K562 (cell line): Measurements from ENCODE around the gene SLC16A5. TPM values are rescaled to one million over a fixed set of nuclear protein-coding genes. Genes with fewer than 3 reads are reported as not detected.

Source experiments
- ATAC-seq: fragments of 200-7000 bp; cut with Tn5 transposase; 3 replicates; pipeline ENCODE4 v1.9.1; 2020; ENCODE audit warnings: moderate library complexity
- BruUV-seq: library from RNA; stranded (reverse); fragments of 400-500 nt; replicated peaks from 2 replicates; lab custom pipeline; 2021; lab: Mats Ljungman, UMichigan
- CTCF ChIA-PET: fragments of 300-600 bp; formaldehyde crosslinking; extraction: SDS; loops from one replicate; lab custom pipeline; 2021; ENCODE audit warnings: low intra/inter-chr PET ratio; lab: Yijun Ruan, JAX
- POLR2A ChIA-PET: fragments of 300-600, 350-650 bp; sonication (Branson Sonifier 250); formaldehyde crosslinking; extraction: SDS; loops from one replicate; lab custom pipeline; 2021; ENCODE audit warnings: antibody characterized with exemption, inconsistent platforms; lab: Yijun Ruan, JAX
- DNase-seq, 4 experiments: peaks; one replicate each; pipeline versions ENCODE4 v3.0.0 to v3.0.0-alpha.2; 2011 to 2018; ENCODE audit warnings: low spot score in 3 of 4, mixed read lengths in 3 of 4; ENCODE audit errors: extremely low read depth in 1 of 4
- FAIRE-seq: peaks from 2 replicates; lab custom pipeline; 2011; peaks lifted over from hg19 to GRCh38; lab: Jason Lieb, UNC
- H2AFZ ChIP-seq: 2 replicates; pipeline ENCODE4 v1.6.0; 2011; ENCODE audit warnings: low read depth, low read length, control low read depth, inconsistent platforms
- H3K27ac ChIP-seq: fragments of 200-600 bp; 3 replicates; pipeline ENCODE4 v1.8.0; 2011; ENCODE audit warnings: low read depth, mild to moderate bottlenecking, control low read depth, inconsistent platforms, low read length, moderate library complexity, mixed read lengths; ENCODE audit errors: extremely low read depth
- H3K27me3 ChIP-seq, 2 experiments: fragments of 300-600 bp in 1 of 2; 2 replicates in 1 of 2; 3 replicates in 1 of 2; pipeline versions ENCODE4 v1.6.0 to v1.8.0; 2011; ENCODE audit warnings: inconsistent platforms in 2 of 2, low read length in 2 of 2, mild to moderate bottlenecking in 1 of 2, mixed read lengths in 1 of 2, moderate library complexity in 1 of 2; ENCODE audit not compliant: control insufficient read depth in 2 of 2, insufficient read depth in 2 of 2
- H3K36me3 ChIP-seq: fragments of 300-600 bp; 3 replicates; pipeline ENCODE4 v1.8.0; 2011; ENCODE audit warnings: mild to moderate bottlenecking, low read length, inconsistent platforms; ENCODE audit not compliant: control insufficient read depth, insufficient read depth
- H3K4me1 ChIP-seq, 2 experiments: fragments of 200-600 bp in 1 of 2; replicated peaks in 1 of 2; 2 replicates in 1 of 2; 3 replicates in 1 of 2; pipeline versions ENCODE4 v1.5.1 to v1.8.0; 2011; ENCODE audit warnings: inconsistent platforms in 2 of 2, low read length in 2 of 2, mild to moderate bottlenecking in 1 of 2, mixed read lengths in 1 of 2, moderate library complexity in 1 of 2; ENCODE audit not compliant: control insufficient read depth in 2 of 2, insufficient read depth in 2 of 2
- H3K4me2 ChIP-seq: 2 replicates; pipeline ENCODE4 v1.6.1; 2011; ENCODE audit warnings: low read length, control low read depth, inconsistent platforms, mixed read lengths; ENCODE audit not compliant: insufficient read depth
- H3K4me3 ChIP-seq: fragments of 200-600 bp; sonication (generic), shearing (Covaris generic); 2 replicates; pipeline ENCODE4 v1.5.1; 2016; ENCODE audit warnings: control low read depth, inconsistent platforms
- H3K79me2 ChIP-seq: fragments of 200-600 bp; 3 replicates; pipeline ENCODE4 v1.8.0; 2011; ENCODE audit warnings: low read length, inconsistent platforms; ENCODE audit not compliant: control insufficient read depth, insufficient read depth
- H3K9ac ChIP-seq, 2 experiments: 2 replicates each; pipeline versions ENCODE4 v1.6.0 to v1.6.1; 2011; ENCODE audit warnings: low read depth in 2 of 2, low read length in 2 of 2, control low read depth in 1 of 2, inconsistent platforms in 1 of 2, mild to moderate bottlenecking in 1 of 2, mixed read lengths in 1 of 2; ENCODE audit not compliant: insufficient read depth in 1 of 2
- H3K9me1 ChIP-seq: one replicate; pipeline ENCODE4 v1.6.0; 2011; ENCODE audit warnings: inconsistent platforms, mild to moderate bottlenecking, low read length, moderate library complexity; ENCODE audit not compliant: control insufficient read depth, insufficient read depth
- H3K9me3 ChIP-seq: replicated peaks from 2 replicates; pipeline ENCODE4 v1.5.1; 2011; ENCODE audit warnings: low read depth, low read length, inconsistent platforms; ENCODE audit not compliant: control insufficient read depth, insufficient read depth
- H4K20me1 ChIP-seq: replicated peaks from 2 replicates; pipeline ENCODE4 v1.6.1; 2011; ENCODE audit warnings: low read length, inconsistent platforms, mixed read lengths; ENCODE audit not compliant: control insufficient read depth, insufficient read depth
- MXI1 ChIP-seq: IDR thresholded peaks from 2 replicates; pipeline ENCODE4 v1.6.1; 2011; ENCODE audit warnings: low read depth, mild to moderate bottlenecking, improper control_type of control experiment, low read length
- PCBP1 ChIP-seq: fragments of 200-400 bp; formaldehyde crosslinking; IDR thresholded peaks from 2 replicates; pipeline ENCODE4 v1.6.1; 2018; ENCODE audit warnings: mild to moderate bottlenecking, low read depth, low read length; ENCODE audit not compliant: poor library complexity, severe bottlenecking
- ZNF551 ChIP-seq: fragments of 250-450 bp; sonication (Bioruptor Pico); IDR thresholded peaks from 2 replicates; pipeline ENCODE4 v1.5.0; 2021; ENCODE audit warnings: mild to moderate bottlenecking, moderate library complexity
- WGBS: fragments of 100-300 bp; shearing (Covaris generic); methylation state at CpG from one replicate; pipeline ENCODE4 v1.1.6; 2016; ENCODE audit warnings: low coverage, mixed read lengths; ENCODE audit not compliant: insufficient coverage; ENCODE audit errors: missing lambda C conversion rate; 5-methylcytosine and 5-hydroxymethylcytosine counted together
- in situ Hi-C: fragments of 300-500 bp; cut with MboI; formaldehyde crosslinking; loops from 4 replicates; pipeline ENCODE4 v1.15.0; 2018; ENCODE audit warnings: inconsistent platforms, mixed read lengths
- intact Hi-C: fragments of 100-400 bp; cut with micrococcal nuclease; formaldehyde crosslinking; loops from 2 replicates; pipeline ENCODE4 v1.14.2; 2022
- polyA plus RNA-seq, 8 experiments: library from polyadenylated mRNA; depleted of rRNA in 4 of 8; stranded (reverse) in 5 of 8; unstranded in 3 of 8; fragments of >200 nt; fragmentation: Nextera tagmentation in 2 of 8; fragmentation: Illumina TruSeq in 1 of 8; extraction: Ambion mirVana in 2 of 8; extraction: Trizol in 1 of 8; gene quantifications; 2 replicates each; pipeline versions ENCODE4 v1.2.1 to v1.2.3, GENCODE V29; 2011 to 2014; ENCODE audit warnings: inconsistent platforms in 1 of 8, missing spikeins in 1 of 8
- total RNA-seq, 7 experiments: library from RNA; depleted of rRNA in 6 of 7; stranded (reverse); fragments of >200 nt in 6 of 7; fragmentation: Illumina TruSeq in 2 of 7; extraction: Trizol in 2 of 7; gene quantifications; 2 replicates each; pipeline versions ENCODE4 v1.2.1 to v1.2.3, GENCODE V29; 2011 to 2021; ENCODE audit warnings: low replicate concordance in 1 of 7
- TF ChIP-seq, protein P1 (sequence below): fragments of 450-650 bp; formaldehyde crosslinking; IDR thresholded peaks from 2 replicates; pipeline ENCODE4 v1.4.0; 2020; ENCODE audit warnings: mild to moderate bottlenecking, moderate library complexity
- TF ChIP-seq, protein P2 (sequence below): sonication (generic); formaldehyde crosslinking; IDR thresholded peaks from 2 replicates; pipeline ENCODE4 v1.9.0; 2022; ENCODE audit warnings: mild to moderate bottlenecking, missing genetic modification reagents

The SLC16A5 gene
- total and polyA plus RNA-seq, 9 of the 15 experiments (the other 6 are each of a cell fraction or from before 2014, with no cell fraction given): 0.06 to 2.6 (median 0.91) TPM

DNA sequence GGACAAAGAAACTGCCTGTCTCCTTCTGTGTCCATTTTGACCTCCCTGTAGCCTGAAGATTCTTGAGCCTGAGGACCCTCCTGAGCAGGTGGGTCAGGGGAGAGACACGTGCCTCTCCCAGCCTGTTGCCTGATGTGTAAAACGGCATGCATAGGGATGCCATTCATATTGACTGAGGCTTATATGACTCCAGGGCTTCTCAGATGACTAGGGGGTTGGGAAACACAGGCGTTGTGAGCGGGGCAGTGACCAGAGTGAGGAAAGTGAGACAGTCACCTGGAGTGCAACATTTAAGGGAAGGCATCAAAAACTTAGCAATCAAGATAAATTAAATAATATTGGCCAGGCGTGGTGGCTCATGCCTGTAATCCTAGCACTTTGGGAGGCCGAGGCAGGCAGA is 5.1 kb upstream of the SLC16A5 start:
- CTCF ChIA-PET: no interaction called here
- Histone ChIP-seq H3K36me3 (no peaks in the 10 kb centered on the region), H3K4me3 (no peak overlapping the region), H3K27me3 (no peaks in the 10 kb centered on the region)
- TF ChIP-seq MXI1 (no peak), ZNF551 (CRISPR knock-in tag) (no peak), PCBP1 (no peak)
- TF ChIP-seq, protein P1, sequence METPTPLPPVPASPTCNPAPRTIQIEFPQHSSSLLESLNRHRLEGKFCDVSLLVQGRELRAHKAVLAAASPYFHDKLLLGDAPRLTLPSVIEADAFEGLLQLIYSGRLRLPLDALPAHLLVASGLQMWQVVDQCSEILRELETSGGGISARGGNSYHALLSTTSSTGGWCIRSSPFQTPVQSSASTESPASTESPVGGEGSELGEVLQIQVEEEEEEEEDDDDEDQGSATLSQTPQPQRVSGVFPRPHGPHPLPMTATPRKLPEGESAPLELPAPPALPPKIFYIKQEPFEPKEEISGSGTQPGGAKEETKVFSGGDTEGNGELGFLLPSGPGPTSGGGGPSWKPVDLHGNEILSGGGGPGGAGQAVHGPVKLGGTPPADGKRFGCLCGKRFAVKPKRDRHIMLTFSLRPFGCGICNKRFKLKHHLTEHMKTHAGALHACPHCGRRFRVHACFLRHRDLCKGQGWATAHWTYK (CRISPR knock-in tag): no peak
- TF ChIP-seq, protein P2, sequence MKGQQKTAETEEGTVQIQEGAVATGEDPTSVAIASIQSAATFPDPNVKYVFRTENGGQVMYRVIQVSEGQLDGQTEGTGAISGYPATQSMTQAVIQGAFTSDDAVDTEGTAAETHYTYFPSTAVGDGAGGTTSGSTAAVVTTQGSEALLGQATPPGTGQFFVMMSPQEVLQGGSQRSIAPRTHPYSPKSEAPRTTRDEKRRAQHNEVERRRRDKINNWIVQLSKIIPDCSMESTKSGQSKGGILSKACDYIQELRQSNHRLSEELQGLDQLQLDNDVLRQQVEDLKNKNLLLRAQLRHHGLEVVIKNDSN (CRISPR knock-in tag): no peak
- TF ChIP-seq, all 486 proteins: peak for 0
- in situ Hi-C loops: no loop called here
- Histone ChIP-seq H4K20me1 (no peaks in the 10 kb centered on the region), H2AFZ (peak overlapping the region; percentile 50; the same call in 1 of the 2 replicates), H3K79me2 (no peaks in the 10 kb centered on the region), H3K9me3 (no peaks in the 10 kb centered on the region), H3K9me1 (no peaks in the 10 kb centered on the region), H3K9ac (peak overlapping the region in 1 of 2 experiments; percentile 67; a peak in 1 of 4 replicates), H3K4me2 (no peak overlapping the region), H3K27ac (no peak overlapping the region), H3K4me1 (peaks cover 25 to 36% of the 10 kb centered on the region in 2 experiments)
- no peak for DNase-seq
- ATAC-seq: no peak
- WGBS: 55% methylated on average over 6 of the region's 6 CpGs
- BruUV-seq: no TSS peak
- FAIRE-seq: no peak
- POLR2A ChIA-PET: interaction anchor here (1.9 kb wide), 1 partner anchor 11 kb away, joined by 6 read pairs; no protein-coding TSS in a partner anchor
- intact Hi-C loops: no loop called here
